DND-41 (cell line): Measurements from ENCODE around the gene CHAD.

Source experiments
- ATAC-seq: fragments of 200-7000 bp; cut with Tn5 transposase; 3 replicates; pipeline ENCODE4 v1.9.1; 2021; ENCODE audit warnings: low read depth; ENCODE audit not compliant: insufficient read depth
- DNase-seq: peaks from one replicate; pipeline ENCODE4 v3.0.0-alpha.2; 2020
- H2AFZ ChIP-seq: 2 replicates; pipeline ENCODE4 v1.6.0; 2012; ENCODE audit warnings: low read depth, low read length
- H3K27ac ChIP-seq: 2 replicates; pipeline ENCODE4 v1.5.1; 2012; ENCODE audit warnings: low read length, inconsistent platforms
- H3K27me3 ChIP-seq: fragments of 200-600 bp; sonication (generic); 2 replicates; pipeline ENCODE4 v1.6.0; 2012; ENCODE audit warnings: low read length, mild to moderate bottlenecking, inconsistent platforms; ENCODE audit not compliant: insufficient read depth, poor library complexity
- H3K36me3 ChIP-seq: 2 replicates; pipeline ENCODE4 v1.5.1; 2012; ENCODE audit warnings: low read length, inconsistent platforms; ENCODE audit not compliant: insufficient read depth
- H3K4me1 ChIP-seq: 2 replicates; pipeline ENCODE4 v1.5.1; 2012; ENCODE audit warnings: mild to moderate bottlenecking, low read length; ENCODE audit not compliant: insufficient read depth
- H3K4me2 ChIP-seq: 2 replicates; pipeline ENCODE4 v1.6.0; 2012; ENCODE audit warnings: mild to moderate bottlenecking, moderate library complexity, low read length, inconsistent platforms; ENCODE audit not compliant: insufficient read depth
- H3K4me3 ChIP-seq, 2 experiments: fragments of 200-600 bp in 1 of 2; shearing (Covaris generic) in 1 of 2; 2 replicates each; pipeline ENCODE4 v1.5.1; 2012 to 2016; ENCODE audit warnings: inconsistent platforms in 2 of 2, low read length in 2 of 2, mild to moderate bottlenecking in 2 of 2, low read depth in 1 of 2, moderate library complexity in 1 of 2
- H3K79me2 ChIP-seq: 2 replicates; pipeline ENCODE4 v1.6.0; 2012; ENCODE audit warnings: low read length, inconsistent platforms; ENCODE audit not compliant: insufficient read depth
- H3K9ac ChIP-seq: 2 replicates; pipeline ENCODE4 v1.6.0; 2012; ENCODE audit warnings: low read depth, mild to moderate bottlenecking, inconsistent platforms, low read length, moderate library complexity
- H3K9me3 ChIP-seq: 2 replicates; pipeline ENCODE4 v1.5.1; 2012; ENCODE audit warnings: low read length, moderate library complexity, mild to moderate bottlenecking, inconsistent platforms; ENCODE audit not compliant: insufficient read depth, severe bottlenecking
- H4K20me1 ChIP-seq: 2 replicates; pipeline ENCODE4 v1.6.0; 2012; ENCODE audit warnings: low read length; ENCODE audit not compliant: insufficient read depth
- CTCF ChIP-seq: IDR thresholded peaks from 2 replicates; pipeline ENCODE4 v1.5.1; 2012; ENCODE audit warnings: borderline replicate concordance, low read length, moderate library complexity, mild to moderate bottlenecking; ENCODE audit not compliant: poor library complexity, severe bottlenecking; ENCODE audit errors: extremely low read depth
- EZH2 ChIP-seq: IDR thresholded peaks from 3 replicates; pipeline ENCODE4 v1.6.1; 2012; ENCODE audit warnings: borderline replicate concordance, low read depth, mild to moderate bottlenecking, moderate library complexity, low read length, inconsistent platforms; ENCODE audit not compliant: severe bottlenecking

CHAD gene

GRCh38 chr17:50495918-50496317 is 27.2 kb upstream of the CHAD start:
- Histone ChIP-seq H3K27me3 (no peaks in the 10 kb centered on the region), H3K36me3 (no peaks in the 10 kb centered on the region), H3K4me2 (no peak overlapping the region), H3K9ac (no peak overlapping the region), H3K4me1 (no peaks in the 10 kb centered on the region), H3K4me3 (no peak overlapping the region), H2AFZ (no peak overlapping the region), H3K9me3 (no peaks in the 10 kb centered on the region), H4K20me1 (no peaks in the 10 kb centered on the region), H3K79me2 (no peaks in the 10 kb centered on the region), H3K27ac (no peak overlapping the region)
- DNase-seq (no peak), ATAC-seq (no peak)
- TF ChIP-seq CTCF (no peak), EZH2 (no peak)

DNA sequence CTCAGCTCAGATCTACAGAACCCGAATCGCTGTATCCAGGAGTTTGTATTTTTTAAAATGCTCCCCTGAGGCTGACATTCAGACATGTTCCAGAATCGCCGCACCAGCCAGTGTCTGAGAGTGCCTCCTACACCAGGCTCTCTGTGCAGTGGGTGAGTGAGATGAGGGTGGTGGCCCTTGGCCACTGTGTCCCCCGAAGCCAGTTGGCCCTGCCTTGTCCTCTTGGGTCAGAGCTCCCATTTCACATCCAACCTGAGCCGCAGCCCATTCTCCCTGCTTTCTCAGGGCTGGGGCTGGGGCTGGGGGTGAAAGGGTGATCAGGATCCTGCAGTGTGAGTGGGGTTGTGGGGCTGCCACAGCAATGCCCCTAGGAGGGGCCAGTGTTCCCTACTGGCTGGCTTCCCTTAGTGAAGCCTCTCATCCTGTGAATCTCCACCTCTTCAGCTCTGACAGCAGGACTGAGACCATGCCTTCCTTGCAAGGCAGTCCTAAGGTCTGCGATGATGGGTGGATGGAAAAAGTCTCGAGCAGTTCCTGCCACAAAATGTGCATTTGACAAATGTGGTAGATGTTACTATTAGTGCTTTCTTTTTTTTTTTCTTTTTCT is 26.6 kb upstream of the CHAD start:
- H4K20me1 ChIP-seq = no peaks in the 10 kb centered on the region
- no peaks in the 10 kb centered on the region for H3K79me2 ChIP-seq
- no peak overlapping the region for H2AFZ ChIP-seq
- H3K4me3 ChIP-seq = no peak overlapping the region
- TF ChIP-seq CTCF (no peak), EZH2 (no peak)
- no peak overlapping the region for H3K27ac ChIP-seq
- no peaks in the 10 kb centered on the region for H3K4me1 ChIP-seq
- DNase-seq = no peak
- H3K9me3 ChIP-seq = no peaks in the 10 kb centered on the region
- no peak overlapping the region for H3K9ac ChIP-seq
- H3K27me3 ChIP-seq = no peaks in the 10 kb centered on the region
- no peak for ATAC-seq
- H3K36me3 ChIP-seq = no peaks in the 10 kb centered on the region
- H3K4me2 ChIP-seq = no peak overlapping the region

DNA sequence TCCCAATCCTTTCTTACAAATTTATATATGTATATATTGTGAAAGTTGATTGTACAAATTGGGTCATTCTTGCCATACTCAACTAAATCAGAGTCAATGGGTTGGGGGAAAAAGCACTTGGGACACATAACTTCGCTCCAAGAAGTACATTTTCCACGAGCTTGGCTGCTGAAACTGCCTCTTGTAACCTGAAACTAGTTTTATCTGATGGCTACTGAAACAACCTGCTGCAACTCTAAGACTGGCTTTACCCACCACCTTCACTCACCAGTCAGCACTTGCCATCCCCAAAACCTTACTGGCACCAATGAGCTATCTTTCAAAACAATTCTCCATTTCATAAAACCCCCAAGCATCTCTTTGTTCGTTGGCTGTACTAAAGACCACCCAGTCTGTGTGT is 25.1 kb upstream of the CHAD start:
- Histone ChIP-seq H3K9me3 (no peaks in the 10 kb centered on the region), H3K4me1 (no peaks in the 10 kb centered on the region), H3K27ac (no peak overlapping the region), H3K9ac (no peak overlapping the region), H3K79me2 (no peaks in the 10 kb centered on the region), H4K20me1 (no peaks in the 10 kb centered on the region), H3K4me2 (no peak overlapping the region), H2AFZ (no peak overlapping the region), H3K4me3 (no peak overlapping the region), H3K27me3 (no peaks in the 10 kb centered on the region), H3K36me3 (no peaks in the 10 kb centered on the region)
- no peak for DNase-seq
- no peak for ATAC-seq
- TF ChIP-seq EZH2 (no peak), CTCF (no peak)

GRCh38 chr17:50492214-50492613 is 23.5 kb upstream of the CHAD start:
- DNase-seq = no peak
- H3K79me2 ChIP-seq = no peaks in the 10 kb centered on the region
- no peak overlapping the region for H3K4me3 ChIP-seq
- H3K4me1 ChIP-seq = no peaks in the 10 kb centered on the region
- ATAC-seq = no peak
- H3K4me2 ChIP-seq = no peak overlapping the region
- H3K36me3 ChIP-seq = no peaks in the 10 kb centered on the region
- no peaks in the 10 kb centered on the region for H3K9me3 ChIP-seq
- no peak overlapping the region for H2AFZ ChIP-seq
- no peak overlapping the region for H3K27ac ChIP-seq
- H4K20me1 ChIP-seq = no peaks in the 10 kb centered on the region
- TF ChIP-seq EZH2 = no peak
- H3K9ac ChIP-seq = no peak overlapping the region
- H3K27me3 ChIP-seq = no peaks in the 10 kb centered on the region
